ENCODE results near the gene RFX7.

RFX7 gene

DNA sequence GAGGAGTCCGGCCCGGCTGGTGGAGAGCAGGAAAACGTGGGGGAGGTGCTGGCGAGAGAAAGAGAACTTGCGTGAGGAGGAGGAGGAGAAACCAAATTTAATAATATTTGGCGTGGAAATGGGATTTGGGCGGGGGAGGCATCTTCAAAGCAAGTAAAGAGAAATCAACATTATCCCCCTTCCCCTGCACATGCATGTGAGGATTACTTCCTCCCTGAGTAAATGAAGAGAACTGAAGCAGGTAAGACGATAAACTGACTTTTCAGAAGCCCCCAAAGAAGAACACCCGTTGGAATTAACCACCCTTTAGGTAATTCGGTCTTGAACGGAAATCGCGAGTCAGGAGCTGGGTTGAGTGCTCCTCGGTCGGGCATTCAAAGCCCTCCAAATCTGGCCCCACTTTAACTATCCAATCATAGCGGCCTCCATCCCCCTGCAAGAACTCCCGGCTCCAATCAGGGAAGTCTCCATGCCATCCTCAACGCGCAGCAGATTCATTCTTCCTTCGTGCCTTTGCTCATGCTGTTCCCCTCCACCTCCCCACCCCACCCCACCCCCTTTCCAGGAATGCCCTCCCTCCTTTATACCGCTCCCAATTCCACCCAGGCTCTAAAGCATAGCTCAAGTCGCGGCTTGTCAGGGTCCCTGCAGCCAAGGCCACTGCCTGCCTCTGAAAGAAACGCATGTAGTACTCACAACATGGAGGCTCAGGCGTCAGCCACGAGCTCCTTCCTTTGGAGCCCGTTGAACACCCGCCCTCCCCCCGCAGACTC is 545 bp upstream of the RFX7 start:
- peak; percentile 65 for DNase-seq

DNA sequence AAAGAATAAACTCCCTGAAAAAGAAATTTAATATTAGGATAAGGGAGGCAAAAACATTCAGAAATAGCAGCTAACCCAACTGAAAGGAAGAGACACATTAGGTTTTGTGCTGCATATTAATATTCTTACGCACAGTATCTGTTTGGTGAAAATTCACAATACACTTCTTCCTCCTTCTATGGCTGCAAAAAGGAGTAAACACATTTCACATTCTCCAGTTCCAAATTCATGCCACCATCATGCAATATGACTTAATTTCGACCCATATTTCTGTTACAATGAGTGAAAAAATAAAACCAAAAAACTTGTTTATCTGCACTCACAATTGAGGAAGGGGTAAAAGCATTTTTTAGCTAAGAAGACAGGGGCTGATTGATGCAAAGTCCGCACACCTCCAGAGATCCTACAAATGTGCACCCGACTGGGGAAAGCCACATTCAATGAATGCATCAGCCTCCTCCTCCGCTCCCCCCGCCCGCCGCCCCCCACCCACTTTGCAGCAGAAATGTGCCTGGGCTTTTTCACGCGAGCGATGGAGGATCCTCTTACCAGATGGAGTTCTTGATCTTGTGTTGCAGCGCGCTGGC is 1.0 kb downstream of the RFX7 start:
- DNase-seq = peak; percentile 66

DNA sequence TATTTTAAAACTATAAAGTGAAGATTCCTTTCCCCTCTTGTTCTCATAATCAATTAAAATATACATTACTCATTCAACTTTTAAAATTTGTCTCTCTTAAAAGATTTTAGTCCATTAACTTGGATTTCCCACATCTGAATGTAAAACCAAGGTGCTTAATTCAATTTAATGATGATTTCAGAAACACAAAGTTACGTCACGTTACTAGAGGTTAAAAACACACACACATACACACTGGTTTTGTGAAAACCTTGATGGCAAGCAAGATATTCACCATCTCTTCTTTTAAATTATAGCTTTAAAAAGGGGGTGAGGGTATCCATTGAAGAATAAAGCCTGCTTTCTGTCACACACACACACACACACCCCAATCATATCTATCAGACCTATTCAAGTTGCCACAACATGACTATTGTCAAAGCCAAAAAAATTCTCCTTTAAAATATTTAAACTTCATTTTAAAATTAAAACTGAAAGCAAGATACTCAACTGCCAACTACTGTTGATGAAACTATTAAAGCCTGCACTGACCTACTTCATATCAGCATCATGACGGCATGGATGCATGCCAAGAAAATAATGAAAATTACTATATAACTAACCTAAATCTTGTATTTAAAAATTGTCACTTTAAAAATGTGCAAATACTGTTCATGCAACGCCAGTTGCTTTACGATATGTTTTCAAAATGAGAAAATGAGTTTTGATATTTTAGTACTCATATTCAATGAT is 2.1 kb downstream of the RFX7 start:
- DNase-seq = no peak

DNA sequence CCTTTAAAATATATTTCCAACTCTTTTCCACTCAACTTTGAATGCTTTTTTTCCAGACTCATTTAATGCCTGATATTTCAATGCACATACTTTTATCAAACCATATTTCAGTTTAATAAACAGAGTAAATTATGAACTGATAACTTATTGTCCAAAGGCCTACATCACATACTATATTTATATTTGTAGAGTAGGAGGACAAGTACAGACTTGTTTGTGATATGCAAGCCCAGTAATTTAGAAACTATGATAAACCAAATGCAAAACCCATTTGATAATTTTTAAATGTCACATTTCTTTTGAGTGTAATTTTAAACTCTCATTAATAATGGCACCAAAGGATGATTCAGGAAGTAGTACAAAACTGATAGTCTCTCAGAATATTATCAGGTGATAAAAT is 3.3 kb downstream of the RFX7 start:
- DNase-seq = no peak

DNA sequence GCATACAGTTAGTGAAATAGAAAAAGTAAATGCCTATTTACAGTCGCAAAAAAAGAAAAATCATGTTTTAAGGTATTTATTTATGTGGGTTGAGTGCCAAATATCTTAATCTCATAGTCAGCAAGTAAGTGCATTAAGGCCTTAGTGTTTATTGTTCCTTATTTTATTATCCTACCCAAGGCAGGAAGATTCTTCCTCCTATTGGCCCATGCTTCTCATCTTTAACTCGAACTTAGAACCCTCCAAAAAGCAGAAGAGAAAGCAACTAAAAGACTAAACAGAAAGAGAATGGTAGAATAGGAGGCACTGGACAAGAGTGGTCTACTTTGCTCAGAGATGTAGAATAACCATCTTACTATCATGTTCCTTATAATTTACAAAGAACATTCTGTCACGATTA is 7.5 kb downstream of the RFX7 start:
- DNase-seq = no peak

GRCh38 chr15:56234804-56235203 is 8.9 kb downstream of the RFX7 start:
- no peak for DNase-seq

DNA sequence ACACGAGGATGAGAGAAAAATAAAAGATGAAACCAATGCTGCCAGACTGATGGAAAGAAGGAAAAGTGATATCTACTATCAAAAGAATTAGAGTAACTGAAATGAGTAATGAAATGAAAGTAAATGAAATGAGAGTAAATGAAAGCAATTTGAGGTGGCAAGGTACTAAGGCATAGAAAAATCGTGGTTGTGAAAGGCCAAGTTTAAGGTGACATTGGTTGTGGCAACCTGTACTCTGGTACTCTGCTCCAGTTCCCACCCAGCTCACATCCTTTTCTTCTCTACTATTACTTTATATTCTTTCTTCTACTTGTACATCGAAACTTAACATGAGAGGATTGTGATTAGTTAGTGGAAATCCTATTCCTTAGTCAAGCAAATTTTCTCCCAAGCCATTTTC is 10.1 kb downstream of the RFX7 start:
- DNase-seq = no peak

DNA sequence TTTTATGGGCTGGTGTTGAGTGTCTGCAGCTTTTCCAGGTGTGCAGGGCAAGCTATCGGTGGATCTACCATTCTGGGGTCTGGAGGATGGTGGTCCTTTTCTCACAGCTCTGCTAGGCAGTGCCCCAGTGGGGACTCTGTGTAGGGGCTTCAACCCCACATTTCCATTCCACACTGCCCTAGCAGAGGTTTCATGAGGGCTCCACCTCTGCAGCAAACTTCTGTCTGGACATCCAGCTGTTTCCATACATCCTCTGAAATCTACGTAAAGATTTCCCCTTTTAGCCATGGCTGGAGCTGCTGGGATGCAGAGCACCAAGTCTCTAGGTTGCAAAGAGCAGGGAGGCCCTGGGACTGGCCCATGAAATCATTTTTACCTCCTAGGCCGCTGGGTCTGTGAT is 11.6 kb downstream of the RFX7 start:
- no peak for DNase-seq

- no peak for DNase-seq
Observed at GRCh38 chr15:56228854-56229253, 14.8 kb downstream of the RFX7 start.

GRCh38 chr15:56228352-56228751 is 15.3 kb downstream of the RFX7 start:
- DNase-seq = no peak

DNA sequence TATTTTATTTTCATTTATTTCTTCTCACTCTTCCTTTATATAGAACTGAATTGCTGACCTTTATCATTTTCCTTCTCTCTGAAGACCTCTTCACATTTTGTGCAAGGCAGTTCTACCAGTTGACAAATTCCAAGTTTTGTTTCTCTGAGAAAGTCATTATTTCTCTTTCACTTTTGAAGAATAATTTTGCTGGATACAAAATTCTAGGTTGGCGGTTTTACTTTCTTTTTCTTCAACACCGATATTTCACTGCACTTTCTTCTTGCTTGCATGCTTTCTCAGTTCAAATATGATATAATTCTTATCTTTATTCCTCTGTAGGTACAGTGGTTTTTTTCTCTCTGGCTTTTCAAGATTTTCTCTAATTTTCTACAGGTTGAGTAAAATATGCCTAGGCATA is 15.9 kb downstream of the RFX7 start:
- DNase-seq = no peak

GRCh38 chr15:56227306-56227705 is 16.4 kb downstream of the RFX7 start:
- DNase-seq = no peak

DNA sequence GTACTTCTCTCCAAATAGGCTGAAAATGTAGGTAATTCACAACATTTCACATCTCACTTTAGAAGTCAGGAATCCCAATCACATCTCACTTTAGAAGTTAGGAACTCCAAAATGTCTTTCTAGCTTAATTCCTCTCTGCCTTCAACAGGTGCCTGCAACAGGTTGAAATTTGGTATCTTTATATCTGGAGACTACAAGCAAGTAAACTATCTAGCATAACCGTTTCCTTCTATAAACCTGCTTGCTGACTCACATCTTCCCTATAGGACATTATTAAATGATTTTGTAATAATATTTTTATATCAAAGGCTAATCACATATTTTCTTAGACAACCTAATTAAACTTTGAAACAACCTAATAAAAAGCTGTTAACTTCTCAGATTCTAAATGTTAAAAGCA is 18.2 kb downstream of the RFX7 start:
- no peak for DNase-seq

- no peak for DNase-seq
Observed at GRCh38 chr15:56222302-56222701, 21.4 kb downstream of the RFX7 start.

- no peak for DNase-seq
Observed at GRCh38 chr15:56217341-56217740, 26.3 kb downstream of the RFX7 start.

DNA sequence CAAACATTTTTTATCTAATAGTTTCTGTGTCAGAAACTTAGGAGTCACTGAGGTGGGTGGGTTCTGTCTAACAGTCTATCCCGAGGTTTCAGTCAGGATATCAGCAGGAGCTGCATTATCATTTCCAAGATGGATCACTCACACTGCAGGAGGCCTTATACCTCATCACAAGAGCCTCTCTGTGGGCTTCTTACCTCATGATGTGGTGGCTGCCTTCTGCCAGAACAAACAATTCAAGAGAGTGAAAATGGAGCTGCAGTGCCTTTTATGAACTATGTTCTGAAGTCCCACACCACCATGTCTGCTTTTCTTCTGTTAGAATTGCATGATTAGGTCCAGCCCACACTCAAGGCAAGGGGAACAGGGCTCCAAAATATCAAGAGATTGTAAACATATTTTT is 27.9 kb downstream of the RFX7 start:
- DNase-seq = peak; percentile 4

- DNase-seq = no peak
Observed at GRCh38 chr15:56211960-56212550, 31.6 kb downstream of the RFX7 start.

DNA sequence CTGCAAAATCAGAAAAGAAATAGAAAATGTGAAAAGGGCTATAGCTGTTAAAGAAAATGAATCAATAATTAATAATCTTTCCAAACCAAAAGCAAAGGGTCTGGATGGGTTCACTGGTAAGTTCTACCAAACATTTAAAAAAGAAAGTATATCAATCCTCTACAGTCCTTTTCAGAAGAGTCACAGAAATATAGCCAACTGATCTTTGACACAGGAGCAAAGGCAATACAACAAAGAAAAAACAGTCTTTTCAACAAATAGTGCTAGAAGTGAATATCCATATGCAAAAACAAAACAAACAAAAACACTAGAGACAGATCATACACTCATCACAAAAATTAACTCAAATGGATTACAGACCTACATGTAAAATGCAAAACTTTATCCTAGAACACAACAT is 32.6 kb downstream of the RFX7 start:
- no peak for DNase-seq

GRCh38 chr15:56208641-56209155 is 35.0 kb downstream of the RFX7 start:
- DNase-seq = no peak

DNA sequence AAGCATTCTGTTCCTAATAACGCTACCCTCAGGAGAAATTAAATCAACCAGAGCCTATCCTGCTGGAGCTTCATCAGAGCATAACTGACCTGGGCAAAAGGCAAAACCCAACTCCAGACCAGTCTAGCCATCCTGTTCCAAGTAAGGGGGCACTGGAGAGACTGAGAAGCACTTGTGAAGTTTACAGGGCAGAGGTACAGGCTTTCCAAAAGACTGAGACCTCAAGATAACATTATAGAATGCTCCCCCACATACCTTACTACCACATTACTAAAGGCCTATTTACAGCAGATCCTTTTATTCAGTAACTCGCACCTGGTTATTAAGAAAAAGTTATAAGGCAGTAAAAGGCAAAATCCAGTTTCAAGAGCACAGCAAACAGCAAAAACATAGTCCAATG is 35.5 kb downstream of the RFX7 start:
- DNase-seq = no peak

- DNase-seq = no peak
Observed at GRCh38 chr15:56207711-56208110, 36.0 kb downstream of the RFX7 start.

- DNase-seq = no peak
Observed at GRCh38 chr15:56207092-56207491, 36.6 kb downstream of the RFX7 start.

DNA sequence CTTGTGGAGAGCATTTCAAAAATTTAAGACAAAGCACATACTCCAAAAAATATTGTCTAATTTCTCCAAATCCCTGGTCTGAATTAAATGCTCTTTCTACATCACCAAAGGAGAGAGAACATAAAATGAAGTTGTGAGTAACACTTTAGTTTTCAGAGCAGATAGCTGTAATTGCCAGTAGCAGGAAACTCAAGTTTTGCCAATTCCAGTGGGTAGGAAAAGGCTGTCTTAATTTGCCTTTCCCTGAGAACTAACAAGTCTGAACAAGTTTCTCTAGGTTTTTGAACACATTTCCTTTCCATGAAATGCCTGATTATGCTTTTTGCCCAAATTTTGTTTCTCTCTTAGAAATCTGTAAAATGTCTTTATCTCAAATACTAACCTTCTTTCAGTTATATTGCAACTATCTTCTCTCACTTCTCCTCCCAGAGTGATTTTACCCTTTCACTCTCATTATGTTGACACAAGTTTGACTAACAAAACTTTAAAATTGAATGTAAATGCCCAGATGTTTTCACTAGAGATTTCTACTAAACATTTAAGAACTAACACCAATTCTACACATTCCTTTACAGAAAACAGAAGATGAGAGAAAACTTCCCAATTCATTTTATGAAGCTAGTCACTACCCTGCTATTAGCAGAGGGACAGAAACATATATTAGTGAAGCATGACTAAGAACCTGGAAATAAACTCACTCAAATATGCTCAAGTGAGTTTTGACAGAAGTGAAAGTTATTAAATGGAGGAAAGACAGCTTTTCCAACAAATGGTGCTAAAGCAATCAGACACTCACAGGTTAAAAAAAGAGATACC is 38.4 kb downstream of the RFX7 start:
- no peak for DNase-seq
